IMR-90 (cell line): ENCODE data around the gene ROS1. TPM values are rescaled to one million over a fixed set of nuclear protein-coding genes. Genes with fewer than 3 reads are reported as not detected.
A peak's percentile ranks its signal among the peaks of the same experiment; 100 is the strongest.

Source experiments
- ATAC-seq: fragments of 200-7000 bp; cut with Tn5 transposase; 2 replicates; pipeline ENCODE4 v1.9.1; 2020; ENCODE audit warnings: low read depth, mild to moderate bottlenecking, moderate library complexity
- BruUV-seq: library from RNA; stranded (reverse); fragments of 400-500 nt; replicated peaks from 2 replicates; lab custom pipeline; 2021; lab: Mats Ljungman, UMichigan
- CTCF ChIA-PET: fragments of 300-600 bp; formaldehyde crosslinking; extraction: SDS; loops from one replicate; lab custom pipeline; 2021; ENCODE audit warnings: antibody characterized with exemption; lab: Yijun Ruan, JAX
- POLR2A ChIA-PET: fragments of 300-600 bp; sonication (Branson Sonifier 250); formaldehyde crosslinking; loops from one replicate; lab custom pipeline; 2022; ENCODE audit warnings: antibody characterized with exemption; ENCODE audit not compliant: unreplicated experiment; lab: Charles Lee
- DNase-seq: peaks from one replicate; pipeline ENCODE4 v3.0.0; 2013
- H2AFZ ChIP-seq: replicated peaks from 2 replicates; pipeline ENCODE3; 2013; ENCODE audit warnings: low read length, mild to moderate bottlenecking; ENCODE audit not compliant: poor library complexity
- H2AK5ac ChIP-seq: 2 replicates; pipeline ENCODE4 v1.6.1; 2013; ENCODE audit warnings: low read depth, low read length, inconsistent platforms
- H2AK9ac ChIP-seq: replicated peaks from 2 replicates; pipeline ENCODE3; 2013; ENCODE audit warnings: mild to moderate bottlenecking, low read depth, low read length, moderate library complexity; ENCODE audit not compliant: poor library complexity
- H2BK120ac ChIP-seq: 2 replicates; pipeline ENCODE4 v1.6.1; 2013; ENCODE audit warnings: low read depth, low read length, inconsistent platforms
- H2BK15ac ChIP-seq: 3 replicates; pipeline ENCODE4 v1.6.1; 2013; ENCODE audit warnings: low read depth, low read length, inconsistent platforms
- H2BK20ac ChIP-seq: 2 replicates; pipeline ENCODE4 v1.6.1; 2013; ENCODE audit warnings: low read depth, mild to moderate bottlenecking, inconsistent platforms, low read length, moderate library complexity
- H2BK5ac ChIP-seq: 2 replicates; pipeline ENCODE4 v1.6.1; 2013; ENCODE audit warnings: mild to moderate bottlenecking, low read depth, low read length, inconsistent platforms; ENCODE audit not compliant: poor library complexity, severe bottlenecking
- H3K14ac ChIP-seq: replicated peaks from 2 replicates; pipeline ENCODE4 v1.6.1; 2013; ENCODE audit warnings: low read depth, low read length, inconsistent platforms
- H3K18ac ChIP-seq: 2 replicates; pipeline ENCODE4 v1.6.1; 2013; ENCODE audit warnings: low read depth, low read length, control low read depth
- H3K23ac ChIP-seq: 2 replicates; pipeline ENCODE4 v1.6.1; 2013; ENCODE audit warnings: low read depth, low read length, inconsistent platforms
- H3K27ac ChIP-seq: 2 replicates; pipeline ENCODE4 v1.5.1; 2013; ENCODE audit warnings: mild to moderate bottlenecking, control low read depth, low read length; ENCODE audit not compliant: insufficient read depth
- H3K27me3 ChIP-seq: 2 replicates; pipeline ENCODE4 v1.6.1; 2013; ENCODE audit warnings: low read length; ENCODE audit not compliant: control insufficient read depth, insufficient read depth
- H3K36me3 ChIP-seq: 2 replicates; pipeline ENCODE4 v1.6.1; 2013; ENCODE audit warnings: low read length, mixed read lengths; ENCODE audit not compliant: control insufficient read depth, insufficient read depth
- H3K4ac ChIP-seq: 2 replicates; pipeline ENCODE4 v1.6.1; 2013; ENCODE audit warnings: low read depth, low read length, inconsistent platforms
- H3K4me1 ChIP-seq: 2 replicates; pipeline ENCODE4 v1.6.1; 2013; ENCODE audit warnings: low read length, mixed read lengths; ENCODE audit not compliant: control insufficient read depth, insufficient read depth
- H3K4me2 ChIP-seq: 2 replicates; pipeline ENCODE4 v1.6.1; 2013; ENCODE audit warnings: low read depth, mild to moderate bottlenecking, control low read depth, low read length, moderate library complexity
- H3K4me3 ChIP-seq: 2 replicates; pipeline ENCODE4 v1.5.1; 2013; ENCODE audit warnings: low read depth, mild to moderate bottlenecking, control low read depth, low read length, moderate library complexity; ENCODE audit not compliant: insufficient read depth
- H3K56ac ChIP-seq: 2 replicates; pipeline ENCODE4 v1.6.1; 2013; ENCODE audit warnings: low read length, inconsistent platforms; ENCODE audit not compliant: insufficient read depth; ENCODE audit errors: extremely low read depth
- H3K79me1 ChIP-seq, 2 experiments: 2 replicates each; pipeline ENCODE4 v1.6.1; 2013; ENCODE audit warnings: low read length in 2 of 2, inconsistent platforms in 1 of 2, low read depth in 1 of 2
- H3K9ac ChIP-seq: 2 replicates; pipeline ENCODE4 v1.6.1; 2013; ENCODE audit warnings: low read depth, low read length, control low read depth
- H3K9me1 ChIP-seq: 2 replicates; pipeline ENCODE4 v1.6.1; 2013; ENCODE audit warnings: low read length, inconsistent platforms; ENCODE audit not compliant: insufficient read depth
- H3K9me3 ChIP-seq: 2 replicates; pipeline ENCODE4 v1.6.1; 2013; ENCODE audit warnings: low read length; ENCODE audit not compliant: control insufficient read depth, insufficient read depth
- H4K20me1 ChIP-seq: 2 replicates; pipeline ENCODE4 v1.6.1; 2013; ENCODE audit warnings: low read length, inconsistent platforms; ENCODE audit not compliant: insufficient read depth
- H4K5ac ChIP-seq: 2 replicates; pipeline ENCODE4 v1.6.1; 2013; ENCODE audit warnings: mild to moderate bottlenecking, low read depth, low read length, control low read depth
- H4K8ac ChIP-seq, 2 experiments: 2 replicates each; pipeline ENCODE4 v1.6.1; 2013; ENCODE audit warnings: low read depth in 2 of 2, low read length in 2 of 2, control low read depth in 1 of 2, inconsistent platforms in 1 of 2
- H4K91ac ChIP-seq: 2 replicates; pipeline ENCODE4 v1.6.1; 2013; ENCODE audit warnings: low read depth, low read length, inconsistent platforms; ENCODE audit not compliant: insufficient read depth
- BHLHE40 ChIP-seq: fragments of 150-350 bp; IDR thresholded peaks from 2 replicates; pipeline ENCODE4 v1.6.1; 2016; ENCODE audit warnings: mild to moderate bottlenecking, low read depth, low read length
- MAFK ChIP-seq: IDR thresholded peaks from 2 replicates; pipeline ENCODE4 v1.6.1; 2012; ENCODE audit warnings: low read depth, low read length, improper control_type of control experiment
- MXI1 ChIP-seq: IDR thresholded peaks from 2 replicates; pipeline ENCODE4 v1.6.1; 2012; ENCODE audit warnings: low read depth, mild to moderate bottlenecking, low read length, moderate library complexity, borderline replicate concordance
- NFE2L2 ChIP-seq: fragments of 150-350 bp; IDR thresholded peaks from 2 replicates; pipeline ENCODE4 v1.6.1; 2016; ENCODE audit warnings: low read depth, mild to moderate bottlenecking, low read length
- RFX5 ChIP-seq: IDR thresholded peaks from 2 replicates; pipeline ENCODE4 v1.8.0; 2012; ENCODE audit warnings: low read depth, mild to moderate bottlenecking, low read length, moderate library complexity
- SMC3 ChIP-seq: fragments of 150-350 bp; IDR thresholded peaks from 2 replicates; pipeline ENCODE4 v1.6.1; 2016; ENCODE audit warnings: low read depth, mild to moderate bottlenecking, antibody characterized with exemption, low read length, moderate library complexity
- WGBS, 2 experiments: methylation state at CpG; one replicate each; pipeline versions ENCODE4 v1.1.5 to v1.1.7; 2013; ENCODE audit warnings: missing lambda C conversion rate in 2 of 2; ENCODE audit not compliant: insufficient read length in 1 of 2; ENCODE audit errors: extremely low coverage in 2 of 2; 5-methylcytosine and 5-hydroxymethylcytosine counted together
- dilution Hi-C: fragments of 300-500 bp; cut with HindIII; formaldehyde crosslinking; loops from one replicate; pipeline ENCODE4 v1.14.3; 2018; ENCODE audit warnings: low sequenced_read_pairs; ENCODE audit not compliant: unreplicated experiment
- in situ Hi-C: fragments of 300-500 bp; cut with MboI; formaldehyde crosslinking; loops from 3 replicates; pipeline ENCODE4 v1.14.3; 2019; ENCODE audit warnings: low sequenced_read_pairs, inconsistent platforms, mixed read lengths
- intact Hi-C: fragments of 100-400 bp; cut with micrococcal nuclease; formaldehyde crosslinking; loops from 2 replicates; pipeline ENCODE4 v1.10.0; 2022
- polyA plus RNA-seq, 3 experiments: library from polyadenylated mRNA; depleted of rRNA; stranded (reverse); fragments of >200 nt; gene quantifications; 2 replicates each; pipeline ENCODE4 v1.2.3, GENCODE V29; 2012; ENCODE audit warnings: low replicate concordance in 1 of 3
- total RNA-seq: library from RNA; depleted of rRNA; stranded (reverse); fragments of >200 nt; gene quantifications from 2 replicates; pipeline ENCODE4 v1.2.3, GENCODE V29; 2012
- TF ChIP-seq, protein P1 (sequence below): fragments of 150-350 bp; IDR thresholded peaks from 2 replicates; pipeline ENCODE4 v1.6.1; 2017; ENCODE audit warnings: mild to moderate bottlenecking, antibody characterized with exemption, low read length, low read depth

ROS1 gene
- total and polyA plus RNA-seq, 2 of the 4 experiments (the other 2 are of a cell fraction) = under 0.01 to 0.03 TPM

GRCh38 chr6:117264369-117264691, 161.4 kb downstream of the ROS1 start:
- peak overlapping the region; percentile 58; the same call in 1 of the 2 replicates for H3K4me2 ChIP-seq
- H2BK20ac ChIP-seq = no peak overlapping the region
- no peak overlapping the region for H2BK15ac ChIP-seq
- H4K91ac ChIP-seq = no peak overlapping the region
- no peaks in the 10 kb centered on the region for H3K9me1 ChIP-seq
- no peak overlapping the region for H3K9ac ChIP-seq
- WGBS, 2 experiments = 0% methylated on average over 4 of the region's 8 CpGs; no CpG with 5 or more reads in 1 of the 2 experiments
- peaks cover 69% of the 10 kb centered on the region for H3K27me3 ChIP-seq
- no peak overlapping the region for H3K18ac ChIP-seq
- dilution Hi-C loops (no loop called here), intact Hi-C loops (no loop called here), in situ Hi-C loops (no loop called here)
- no peak for DNase-seq
- CTCF ChIA-PET = no interaction called here
- BruUV-seq = no TSS peak
- no peak overlapping the region for H2AK5ac ChIP-seq
- H2AFZ ChIP-seq = no peak overlapping the region
- no peak overlapping the region for H3K27ac ChIP-seq
- H2AK9ac ChIP-seq = no peak overlapping the region
- no peak overlapping the region for H4K8ac ChIP-seq
- H3K79me1 ChIP-seq = no peaks in the 10 kb centered on the region
- H3K4ac ChIP-seq = no peak overlapping the region
- H3K36me3 ChIP-seq = no peaks in the 10 kb centered on the region
- no peak for TF ChIP-seq SMC3
- TF ChIP-seq MAFK = no peak
- TF ChIP-seq BHLHE40 = no peak
- TF ChIP-seq MXI1 = no peak
- TF ChIP-seq, protein P1, sequence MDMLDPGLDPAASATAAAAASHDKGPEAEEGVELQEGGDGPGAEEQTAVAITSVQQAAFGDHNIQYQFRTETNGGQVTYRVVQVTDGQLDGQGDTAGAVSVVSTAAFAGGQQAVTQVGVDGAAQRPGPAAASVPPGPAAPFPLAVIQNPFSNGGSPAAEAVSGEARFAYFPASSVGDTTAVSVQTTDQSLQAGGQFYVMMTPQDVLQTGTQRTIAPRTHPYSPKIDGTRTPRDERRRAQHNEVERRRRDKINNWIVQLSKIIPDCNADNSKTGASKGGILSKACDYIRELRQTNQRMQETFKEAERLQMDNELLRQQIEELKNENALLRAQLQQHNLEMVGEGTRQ = no peak
- no peak for TF ChIP-seq NFE2L2
- TF ChIP-seq RFX5 = no peak
- no peak overlapping the region for H3K56ac ChIP-seq
- H4K20me1 ChIP-seq = no peaks in the 10 kb centered on the region
- H3K14ac ChIP-seq = no peak overlapping the region
- H2BK120ac ChIP-seq = no peak overlapping the region
- no peak overlapping the region for H3K23ac ChIP-seq
- H2BK5ac ChIP-seq = no peak overlapping the region
- ATAC-seq = no peak
- POLR2A ChIA-PET = no interaction called here
- no peak overlapping the region for H4K5ac ChIP-seq
- peaks cover 4% of the 10 kb centered on the region for H3K9me3 ChIP-seq
- H3K4me3 ChIP-seq = peak overlapping the region; percentile 6; the same call in 1 of the 2 replicates
- no peaks in the 10 kb centered on the region; the same call in 1 of the 2 replicates for H3K4me1 ChIP-seq
